RWPE2 (cell line): ENCODE measurements around the gene TBKBP1.
"Not testable (repeated sequence)": the region's sequence is repeated elsewhere in the genome, so short reads cannot be mapped to it uniquely, and the experiment has no call there.

Source experiments
- ATAC-seq: fragments of 200-7000 bp; cut with Tn5 transposase; 3 replicates; pipeline ENCODE4 v1.9.1; 2021; ENCODE audit warnings: low read depth
- DNase-seq: peaks from one replicate; pipeline ENCODE4 v3.0.0-alpha.2; 2020; ENCODE audit warnings: low spot score
- H3K27ac ChIP-seq: fragments of 450-650 bp; 2 replicates; pipeline ENCODE4 v1.5.1; 2017; ENCODE audit warnings: mild to moderate bottlenecking; ENCODE audit not compliant: poor library complexity, severe bottlenecking
- H3K27me3 ChIP-seq: fragments of 250-450 bp; sonication (Bioruptor Pico); 2 replicates; pipeline ENCODE4 v1.5.1; 2021; ENCODE audit warnings: mild to moderate bottlenecking, moderate library complexity; ENCODE audit not compliant: insufficient read depth, poor library complexity, severe bottlenecking
- H3K36me3 ChIP-seq: fragments of 250-450 bp; sonication (Bioruptor Pico); 2 replicates; pipeline ENCODE4 v1.5.1; 2020; ENCODE audit warnings: low read depth, mild to moderate bottlenecking, moderate library complexity
- H3K4me1 ChIP-seq: fragments of 250-450 bp; sonication (Bioruptor Pico); 2 replicates; pipeline ENCODE4 v1.5.1; 2021; ENCODE audit warnings: mild to moderate bottlenecking, moderate library complexity; ENCODE audit not compliant: insufficient read depth, poor library complexity, severe bottlenecking
- H3K4me3 ChIP-seq: fragments of 250-450 bp; sonication (Bioruptor Pico); 2 replicates; pipeline ENCODE4 v1.5.1; 2021; ENCODE audit warnings: mild to moderate bottlenecking, moderate library complexity; ENCODE audit not compliant: severe bottlenecking
- H3K9me3 ChIP-seq: fragments of 250-450 bp; sonication (Bioruptor Pico); 2 replicates; pipeline ENCODE4 v1.5.1; 2021; ENCODE audit warnings: mild to moderate bottlenecking, moderate library complexity; ENCODE audit not compliant: severe bottlenecking
- CTCF ChIP-seq: fragments of 450-650 bp; IDR thresholded peaks from one replicate; pipeline ENCODE4 v1.5.1; 2017; ENCODE audit warnings: mild to moderate bottlenecking, moderate library complexity; ENCODE audit not compliant: poor library complexity, severe bottlenecking

TBKBP1 gene

GRCh38 chr17:47738178-47738577, 44.2 kb downstream of the TBKBP1 start:
- H3K27me3 ChIP-seq, result peaks cover 32% of the 10 kb centered on the region
- no peak for ATAC-seq
- H3K36me3 ChIP-seq, result no peaks in the 10 kb centered on the region
- TF ChIP-seq CTCF, result no peak
- no peak overlapping the region for H3K4me3 ChIP-seq
- no peak for DNase-seq
- no peaks in the 10 kb centered on the region for H3K9me3 ChIP-seq
- H3K4me1 ChIP-seq, result no peaks in the 10 kb centered on the region
- no peak overlapping the region for H3K27ac ChIP-seq

- H3K4me3 ChIP-seq, result no peak overlapping the region
- ATAC-seq (no peak), DNase-seq (no peak)
- no peaks in the 10 kb centered on the region for H3K9me3 ChIP-seq
- H3K27me3 ChIP-seq, result peaks cover 30% of the 10 kb centered on the region
- no peaks in the 10 kb centered on the region for H3K4me1 ChIP-seq
- TF ChIP-seq CTCF, result no peak
- H3K27ac ChIP-seq, result no peak overlapping the region
- no peaks in the 10 kb centered on the region for H3K36me3 ChIP-seq
Observed at GRCh38 chr17:47739150-47739549, 45.2 kb downstream of the TBKBP1 start.

- H3K4me3 ChIP-seq, ATAC-seq, H3K36me3 ChIP-seq, H3K4me1 ChIP-seq, DNase-seq, H3K9me3 ChIP-seq, H3K27ac ChIP-seq: not testable (repeated sequence)
- H3K27me3 ChIP-seq, result peaks cover 30% of the 10 kb centered on the region
Observed at GRCh38 chr17:47739945-47740344, 46.0 kb downstream of the TBKBP1 start.

- no peak for DNase-seq
- no peaks in the 10 kb centered on the region for H3K9me3 ChIP-seq
- ATAC-seq, result no peak
- no peak overlapping the region for H3K4me3 ChIP-seq
- H3K27ac ChIP-seq, result no peak overlapping the region
- no peak for TF ChIP-seq CTCF
- H3K36me3 ChIP-seq, result no peaks in the 10 kb centered on the region
- peaks cover 40% of the 10 kb centered on the region for H3K27me3 ChIP-seq
- H3K4me1 ChIP-seq, result no peaks in the 10 kb centered on the region
Observed at GRCh38 chr17:47741109-47741792, 47.3 kb downstream of the TBKBP1 start.

GRCh38 chr17:47741793-47742145, 47.8 kb downstream of the TBKBP1 start:
- H3K27ac ChIP-seq, result no peak overlapping the region
- ATAC-seq (peak; percentile 17; the same call in 1 of the 3 replicates), DNase-seq (no peak)
- H3K4me1 ChIP-seq, result no peaks in the 10 kb centered on the region
- no peaks in the 10 kb centered on the region for H3K9me3 ChIP-seq
- no peaks in the 10 kb centered on the region for H3K36me3 ChIP-seq
- H3K27me3 ChIP-seq, result peaks cover 41% of the 10 kb centered on the region
- no peak for TF ChIP-seq CTCF
- no peak overlapping the region for H3K4me3 ChIP-seq
